HepG2 (cell line): ENCODE measurements around the gene ARHGAP4. TPM values are rescaled to one million over a fixed set of nuclear protein-coding genes. Genes with fewer than 3 reads are reported as not detected.

ENCODE experiments used
- AGO2 ChIP-seq: fragments of 200-400 bp; formaldehyde crosslinking; optimal IDR thresholded peaks from 2 replicates; pipeline ENCODE3; 2017; ENCODE audit warnings: mild to moderate bottlenecking, low read depth, low read length, moderate library complexity
- AHR ChIP-seq: IDR thresholded peaks from 2 replicates; pipeline ENCODE4 v1.6.1; 2018; ENCODE audit warnings: missing genetic modification reagents, missing compliant biosample characterization
- DMAP1 ChIP-seq: IDR thresholded peaks from 2 replicates; pipeline ENCODE4 v1.6.1; 2016
- ELF3 ChIP-seq: IDR thresholded peaks from 2 replicates; pipeline ENCODE4 v1.6.1; 2016; ENCODE audit warnings: missing genetic modification reagents, missing compliant biosample characterization
- HDAC2 ChIP-seq: sonication (generic); formaldehyde crosslinking; IDR thresholded peaks from 2 replicates; pipeline ENCODE4 v1.4.0; 2020; ENCODE audit warnings: missing genetic modification reagents
- KDM6A ChIP-seq: IDR thresholded peaks from 2 replicates; pipeline ENCODE4 v1.6.1; 2016; ENCODE audit warnings: low read depth
- MED1 ChIP-seq: sonication (generic); formaldehyde crosslinking; IDR thresholded peaks from 2 replicates; pipeline ENCODE4 v1.4.0; 2020; ENCODE audit warnings: missing genetic modification reagents
- NR2F1 ChIP-seq, 2 experiments: fragments of 450-650 bp in 1 of 2; formaldehyde crosslinking in 1 of 2; IDR thresholded peaks; 2 replicates each; pipeline versions ENCODE4 v1.5.0 to v1.6.1; 2016 to 2020; ENCODE audit warnings: mild to moderate bottlenecking in 1 of 2, missing compliant biosample characterization in 1 of 2, missing genetic modification reagents in 1 of 2, moderate library complexity in 1 of 2
- RORA ChIP-seq: sonication (generic); formaldehyde crosslinking; IDR thresholded peaks from 2 replicates; pipeline ENCODE4 v1.5.0; 2020; ENCODE audit warnings: mild to moderate bottlenecking, missing genetic modification reagents, moderate library complexity
- RXRB ChIP-seq: IDR thresholded peaks from 2 replicates; pipeline ENCODE4 v1.6.1; 2016; ENCODE audit warnings: borderline replicate concordance, missing genetic modification reagents, missing compliant biosample characterization
- SALL1 ChIP-seq: sonication (generic); formaldehyde crosslinking; IDR thresholded peaks from 2 replicates; pipeline ENCODE4 v1.8.0; 2022; ENCODE audit warnings: mild to moderate bottlenecking, missing genetic modification reagents
- TBX2 ChIP-seq: sonication (generic); formaldehyde crosslinking; IDR thresholded peaks from 2 replicates; pipeline ENCODE4 v1.5.0; 2020; ENCODE audit warnings: missing genetic modification reagents, mild to moderate bottlenecking, borderline replicate concordance
- ZMAT3 ChIP-seq: sonication (generic); formaldehyde crosslinking; conservative IDR thresholded peaks from 2 replicates; pipeline ENCODE4 v1.7.0; 2021; ENCODE audit warnings: missing genetic modification reagents
- ZMYM2 ChIP-seq: sonication (generic); formaldehyde crosslinking; IDR thresholded peaks from 2 replicates; pipeline ENCODE4 v1.8.0; 2022; ENCODE audit warnings: mild to moderate bottlenecking, missing genetic modification reagents
- ZNF331 ChIP-seq: sonication (generic); formaldehyde crosslinking; IDR thresholded peaks from 2 replicates; pipeline ENCODE4 v1.4.0; 2020; ENCODE audit warnings: missing genetic modification reagents
- ZNF589 ChIP-seq: sonication (generic); formaldehyde crosslinking; conservative IDR thresholded peaks from 2 replicates; pipeline ENCODE4 v1.8.0; 2022; ENCODE audit warnings: mild to moderate bottlenecking, moderate library complexity, missing genetic modification reagents
- polyA plus RNA-seq, 8 experiments: library from polyadenylated mRNA; depleted of rRNA in 3 of 8; stranded (reverse) in 7 of 8; unstranded in 1 of 8; fragments of >200 nt; fragmentation: Illumina TruSeq in 4 of 8; extraction: Trizol in 4 of 8; gene quantifications; 2 replicates each; pipeline versions ENCODE4 v1.2.1 to v1.2.3, GENCODE V29; 2011 to 2016; ENCODE audit warnings: low read depth in 4 of 8, missing spikeins in 1 of 8, mixed read lengths in 1 of 8; ENCODE audit not compliant: insufficient read depth in 1 of 8
- total RNA-seq, 5 experiments: library from RNA; depleted of rRNA; stranded (reverse); fragments of >200 nt; fragmentation: Illumina TruSeq; extraction: Trizol; gene quantifications; 2 replicates each; pipeline ENCODE4 v1.2.3, GENCODE V29; 2016; ENCODE audit warnings: low read depth in 1 of 5
- TF ChIP-seq, protein P1 (sequence below): sonication (generic); formaldehyde crosslinking; IDR thresholded peaks from 2 replicates; pipeline ENCODE4 v1.4.0; 2020; ENCODE audit warnings: missing genetic modification reagents
- TF ChIP-seq, protein P2 (sequence below): IDR thresholded peaks from 2 replicates; pipeline ENCODE4 v1.6.1; 2012; ENCODE audit warnings: inconsistent platforms
- TF ChIP-seq, protein P3 (sequence below): sonication (generic); formaldehyde crosslinking; IDR thresholded peaks from 2 replicates; pipeline ENCODE4 v1.5.0; 2020; ENCODE audit warnings: missing genetic modification reagents
- TF ChIP-seq, protein P4 (sequence below): sonication (generic); formaldehyde crosslinking; conservative IDR thresholded peaks from 2 replicates; pipeline ENCODE4 v1.4.0; 2020; ENCODE audit warnings: mild to moderate bottlenecking, missing genetic modification reagents, moderate library complexity
- TF ChIP-seq, protein P5 (sequence below): sonication (generic); formaldehyde crosslinking; IDR thresholded peaks from 2 replicates; pipeline ENCODE4 v1.5.1; 2020; ENCODE audit warnings: mild to moderate bottlenecking, missing genetic modification reagents, borderline replicate concordance
- TF ChIP-seq, protein P6 (sequence below): sonication (generic); formaldehyde crosslinking; conservative IDR thresholded peaks from 2 replicates; pipeline ENCODE4 v1.8.0; 2022; ENCODE audit warnings: mild to moderate bottlenecking, moderate library complexity, missing genetic modification reagents

The ARHGAP4 gene
- total and polyA plus RNA-seq, 2 of the 13 experiments (the other 11 are each of a cell fraction or from before 2014, with no cell fraction given), result 0.57 to 0.64 TPM

DNA sequence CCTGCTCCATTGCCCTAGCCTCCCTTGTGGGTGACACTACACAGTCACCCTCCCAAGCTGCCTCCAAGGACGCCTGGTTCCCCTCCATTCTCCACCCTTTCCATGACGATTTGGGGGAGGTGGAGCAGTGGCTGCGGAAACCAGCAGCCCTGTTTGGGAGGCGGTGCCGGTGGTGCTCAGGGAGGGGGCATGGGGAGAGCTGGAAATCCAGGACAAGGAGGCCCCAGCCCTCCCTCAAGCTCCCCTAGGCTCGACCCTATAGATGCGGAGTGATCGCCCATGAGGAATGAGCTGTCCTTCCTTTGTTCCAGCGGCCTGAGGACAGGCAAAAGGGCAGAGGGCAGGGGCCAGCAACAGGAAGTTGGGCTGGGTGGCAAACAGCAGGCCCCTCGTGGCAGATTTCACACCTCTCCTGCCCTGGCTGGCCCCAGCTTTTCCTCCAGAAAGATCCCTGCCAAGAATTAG lies 22.0 kb upstream of the ARHGAP4 start (continued):
- TF ChIP-seq, protein P1, sequence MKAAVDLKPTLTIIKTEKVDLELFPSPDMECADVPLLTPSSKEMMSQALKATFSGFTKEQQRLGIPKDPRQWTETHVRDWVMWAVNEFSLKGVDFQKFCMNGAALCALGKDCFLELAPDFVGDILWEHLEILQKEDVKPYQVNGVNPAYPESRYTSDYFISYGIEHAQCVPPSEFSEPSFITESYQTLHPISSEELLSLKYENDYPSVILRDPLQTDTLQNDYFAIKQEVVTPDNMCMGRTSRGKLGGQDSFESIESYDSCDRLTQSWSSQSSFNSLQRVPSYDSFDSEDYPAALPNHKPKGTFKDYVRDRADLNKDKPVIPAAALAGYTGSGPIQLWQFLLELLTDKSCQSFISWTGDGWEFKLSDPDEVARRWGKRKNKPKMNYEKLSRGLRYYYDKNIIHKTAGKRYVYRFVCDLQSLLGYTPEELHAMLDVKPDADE (CRISPR knock-in tag), result no peak
- TF ChIP-seq ZNF331 (0 out of 2 replicates have a peak, but pooled peaks have one; percentile 47), HDAC2 (CRISPR knock-in tag) (peak; percentile 41; the same call in 1 of the 2 replicates), RORA (no peak), SALL1 (CRISPR knock-in tag) (peak; percentile 34; the same call in 1 of the 2 replicates), TBX2 (CRISPR knock-in tag) (peak; percentile 94), ZMYM2 (CRISPR knock-in tag) (0 out of 2 replicates have a peak, but pooled peaks have one; percentile 55), ZNF589 (no peak), KDM6A (CRISPR knock-in tag) (no peak), AGO2 (peak; percentile 64), ELF3 (CRISPR knock-in tag) (peak; percentile 40; the same call in 1 of the 2 replicates), DMAP1 (CRISPR knock-in tag) (no peak), RXRB (CRISPR knock-in tag) (0 out of 2 replicates have a peak, but pooled peaks have one; percentile 26), MED1 (CRISPR knock-in tag) (peak; percentile 22; the same call in 1 of the 2 replicates), NR2F1 (CRISPR knock-in tag; IDR thresholded peaks at IDR 0.05) (peak; percentile 65 to 66; a peak in 3 of 4 replicates), AHR (CRISPR knock-in tag) (no peak), ZMAT3 (CRISPR knock-in tag) (0 out of 2 replicates have a peak, but pooled peaks have one; percentile 35)
- TF ChIP-seq, protein P2, sequence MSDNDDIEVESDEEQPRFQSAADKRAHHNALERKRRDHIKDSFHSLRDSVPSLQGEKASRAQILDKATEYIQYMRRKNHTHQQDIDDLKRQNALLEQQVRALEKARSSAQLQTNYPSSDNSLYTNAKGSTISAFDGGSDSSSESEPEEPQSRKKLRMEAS, result peak; percentile 92
- TF ChIP-seq, protein P3, sequence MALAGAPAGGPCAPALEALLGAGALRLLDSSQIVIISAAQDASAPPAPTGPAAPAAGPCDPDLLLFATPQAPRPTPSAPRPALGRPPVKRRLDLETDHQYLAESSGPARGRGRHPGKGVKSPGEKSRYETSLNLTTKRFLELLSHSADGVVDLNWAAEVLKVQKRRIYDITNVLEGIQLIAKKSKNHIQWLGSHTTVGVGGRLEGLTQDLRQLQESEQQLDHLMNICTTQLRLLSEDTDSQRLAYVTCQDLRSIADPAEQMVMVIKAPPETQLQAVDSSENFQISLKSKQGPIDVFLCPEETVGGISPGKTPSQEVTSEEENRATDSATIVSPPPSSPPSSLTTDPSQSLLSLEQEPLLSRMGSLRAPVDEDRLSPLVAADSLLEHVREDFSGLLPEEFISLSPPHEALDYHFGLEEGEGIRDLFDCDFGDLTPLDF (CRISPR knock-in tag), result no peak
- TF ChIP-seq, protein P4, sequence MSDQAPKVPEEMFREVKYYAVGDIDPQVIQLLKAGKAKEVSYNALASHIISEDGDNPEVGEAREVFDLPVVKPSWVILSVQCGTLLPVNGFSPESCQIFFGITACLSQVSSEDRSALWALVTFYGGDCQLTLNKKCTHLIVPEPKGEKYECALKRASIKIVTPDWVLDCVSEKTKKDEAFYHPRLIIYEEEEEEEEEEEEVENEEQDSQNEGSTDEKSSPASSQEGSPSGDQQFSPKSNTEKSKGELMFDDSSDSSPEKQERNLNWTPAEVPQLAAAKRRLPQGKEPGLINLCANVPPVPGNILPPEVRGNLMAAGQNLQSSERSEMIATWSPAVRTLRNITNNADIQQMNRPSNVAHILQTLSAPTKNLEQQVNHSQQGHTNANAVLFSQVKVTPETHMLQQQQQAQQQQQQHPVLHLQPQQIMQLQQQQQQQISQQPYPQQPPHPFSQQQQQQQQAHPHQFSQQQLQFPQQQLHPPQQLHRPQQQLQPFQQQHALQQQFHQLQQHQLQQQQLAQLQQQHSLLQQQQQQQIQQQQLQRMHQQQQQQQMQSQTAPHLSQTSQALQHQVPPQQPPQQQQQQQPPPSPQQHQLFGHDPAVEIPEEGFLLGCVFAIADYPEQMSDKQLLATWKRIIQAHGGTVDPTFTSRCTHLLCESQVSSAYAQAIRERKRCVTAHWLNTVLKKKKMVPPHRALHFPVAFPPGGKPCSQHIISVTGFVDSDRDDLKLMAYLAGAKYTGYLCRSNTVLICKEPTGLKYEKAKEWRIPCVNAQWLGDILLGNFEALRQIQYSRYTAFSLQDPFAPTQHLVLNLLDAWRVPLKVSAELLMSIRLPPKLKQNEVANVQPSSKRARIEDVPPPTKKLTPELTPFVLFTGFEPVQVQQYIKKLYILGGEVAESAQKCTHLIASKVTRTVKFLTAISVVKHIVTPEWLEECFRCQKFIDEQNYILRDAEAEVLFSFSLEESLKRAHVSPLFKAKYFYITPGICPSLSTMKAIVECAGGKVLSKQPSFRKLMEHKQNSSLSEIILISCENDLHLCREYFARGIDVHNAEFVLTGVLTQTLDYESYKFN (CRISPR knock-in tag), result peak; percentile 52; the same call in 1 of the 2 replicates
- TF ChIP-seq, protein P5, sequence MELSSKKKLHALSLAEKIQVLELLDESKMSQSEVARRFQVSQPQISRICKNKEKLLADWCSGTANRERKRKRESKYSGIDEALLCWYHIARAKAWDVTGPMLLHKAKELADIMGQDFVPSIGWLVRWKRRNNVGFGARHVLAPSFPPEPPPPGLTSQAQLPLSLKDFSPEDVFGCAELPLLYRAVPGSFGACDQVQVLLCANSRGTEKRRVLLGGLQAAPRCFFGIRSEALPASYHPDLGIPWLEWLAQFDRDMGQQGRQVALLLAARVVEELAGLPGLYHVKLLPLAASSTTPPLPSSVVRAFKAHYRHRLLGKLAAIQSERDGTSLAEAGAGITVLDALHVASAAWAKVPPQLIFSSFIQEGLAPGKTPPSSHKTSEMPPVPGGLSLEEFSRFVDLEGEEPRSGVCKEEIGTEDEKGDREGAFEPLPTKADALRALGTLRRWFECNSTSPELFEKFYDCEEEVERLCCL (CRISPR knock-in tag), result no peak
- TF ChIP-seq, protein P6, sequence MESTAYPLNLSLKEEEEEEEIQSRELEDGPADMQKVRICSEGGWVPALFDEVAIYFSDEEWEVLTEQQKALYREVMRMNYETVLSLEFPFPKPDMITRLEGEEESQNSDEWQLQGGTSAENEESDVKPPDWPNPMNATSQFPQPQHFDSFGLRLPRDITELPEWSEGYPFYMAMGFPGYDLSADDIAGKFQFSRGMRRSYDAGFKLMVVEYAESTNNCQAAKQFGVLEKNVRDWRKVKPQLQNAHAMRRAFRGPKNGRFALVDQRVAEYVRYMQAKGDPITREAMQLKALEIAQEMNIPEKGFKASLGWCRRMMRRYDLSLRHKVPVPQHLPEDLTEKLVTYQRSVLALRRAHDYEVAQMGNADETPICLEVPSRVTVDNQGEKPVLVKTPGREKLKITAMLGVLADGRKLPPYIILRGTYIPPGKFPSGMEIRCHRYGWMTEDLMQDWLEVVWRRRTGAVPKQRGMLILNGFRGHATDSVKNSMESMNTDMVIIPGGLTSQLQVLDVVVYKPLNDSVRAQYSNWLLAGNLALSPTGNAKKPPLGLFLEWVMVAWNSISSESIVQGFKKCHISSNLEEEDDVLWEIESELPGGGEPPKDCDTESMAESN (CRISPR knock-in tag), result no peak
